Neuronal stem cell (in vitro differentiated cells): ENCODE measurements around the gene SLC16A12.
A peak's percentile ranks its signal among the peaks of the same experiment; 100 is the strongest.
"Not testable (repeated sequence)": the region's sequence is repeated elsewhere in the genome, so short reads cannot be mapped to it uniquely, and the experiment has no call there.

Experiments
- DNase-seq: peaks from one replicate; pipeline ENCODE4 v3.0.0-alpha.2; 2013; ENCODE audit warnings: low spot score
- H2AFZ ChIP-seq: one replicate; pipeline ENCODE4 v1.6.1; 2013; ENCODE audit warnings: mild to moderate bottlenecking, low read length, inconsistent platforms
- H2AK5ac ChIP-seq: 2 replicates; pipeline ENCODE4 v1.6.1; 2013; ENCODE audit warnings: low read depth, mild to moderate bottlenecking, inconsistent platforms, low read length, moderate library complexity, mixed read lengths
- H2BK120ac ChIP-seq: 2 replicates; pipeline ENCODE4 v1.6.1; 2013; ENCODE audit warnings: low read depth, mild to moderate bottlenecking, inconsistent platforms, low read length, moderate library complexity, mixed read lengths
- H2BK12ac ChIP-seq: one replicate; pipeline ENCODE4 v1.6.1; 2013; ENCODE audit warnings: low read length, inconsistent platforms
- H2BK15ac ChIP-seq: 2 replicates; pipeline ENCODE4 v1.6.1; 2013; ENCODE audit warnings: mild to moderate bottlenecking, low read length, inconsistent platforms, mixed read lengths
- H2BK5ac ChIP-seq: one replicate; pipeline ENCODE4 v1.6.1; 2013; ENCODE audit warnings: inconsistent platforms, mild to moderate bottlenecking, low read length, moderate library complexity
- H3K14ac ChIP-seq: one replicate; pipeline ENCODE4 v1.6.1; 2013; ENCODE audit warnings: low read length, inconsistent platforms
- H3K18ac ChIP-seq: 2 replicates; pipeline ENCODE4 v1.6.1; 2013; ENCODE audit warnings: low read length, inconsistent platforms
- H3K23ac ChIP-seq: 2 replicates; pipeline ENCODE4 v1.6.1; 2013; ENCODE audit warnings: low read depth, mild to moderate bottlenecking, mixed read lengths, low read length, inconsistent platforms; ENCODE audit not compliant: poor library complexity
- H3K27ac ChIP-seq: replicated peaks from 3 replicates; pipeline ENCODE4 v1.5.1; 2013; ENCODE audit warnings: low read length, inconsistent platforms
- H3K27me3 ChIP-seq, 3 experiments: 2 replicates each; pipeline ENCODE4 v1.6.1; 2013; ENCODE audit warnings: low read length in 3 of 3, mild to moderate bottlenecking in 2 of 3, inconsistent platforms in 1 of 3, low read depth in 1 of 3, mixed read lengths in 1 of 3, moderate library complexity in 1 of 3; ENCODE audit not compliant: control insufficient read depth in 3 of 3, insufficient read depth in 3 of 3
- H3K36me3 ChIP-seq, 2 donors: replicated peaks in 1 of 2; 2 replicates each; pipeline ENCODE4 v1.6.1; 2013; ENCODE audit warnings: low read length in 2 of 2; ENCODE audit not compliant: control insufficient read depth in 2 of 2, insufficient read depth in 2 of 2
- H3K4ac ChIP-seq: 2 replicates; pipeline ENCODE4 v1.6.1; 2013; ENCODE audit warnings: inconsistent platforms, mild to moderate bottlenecking, low read length, moderate library complexity
- H3K4me1 ChIP-seq, 2 donors: 1 replicate in 1 of 2; 2 replicates in 1 of 2; pipeline ENCODE4 v1.6.1; 2013; ENCODE audit warnings: low read length in 2 of 2, low read depth in 1 of 2; ENCODE audit not compliant: control insufficient read depth in 2 of 2, insufficient read depth in 1 of 2
- H3K4me2 ChIP-seq: one replicate; pipeline ENCODE4 v1.6.1; 2013; ENCODE audit warnings: mild to moderate bottlenecking, low read length, inconsistent platforms; ENCODE audit not compliant: insufficient read depth, poor library complexity, severe bottlenecking
- H3K4me3 ChIP-seq, 2 donors: 2 replicates each; pipeline ENCODE4 v1.5.1; 2013; ENCODE audit warnings: low read length in 2 of 2, mild to moderate bottlenecking in 2 of 2, inconsistent platforms in 1 of 2, moderate library complexity in 1 of 2
- H3K79me1 ChIP-seq: one replicate; pipeline ENCODE4 v1.6.1; 2013; ENCODE audit warnings: low read depth, mild to moderate bottlenecking, inconsistent platforms, low read length, moderate library complexity
- H3K9ac ChIP-seq: one replicate; pipeline ENCODE4 v1.6.1; 2013; ENCODE audit warnings: mild to moderate bottlenecking, low read depth, low read length, inconsistent platforms; ENCODE audit not compliant: poor library complexity
- H3K9me3 ChIP-seq, 2 donors: replicated peaks in 1 of 2; 2 replicates each; pipeline versions ENCODE3 to v1.6.1; 2013; ENCODE audit warnings: low read length in 2 of 2, mild to moderate bottlenecking in 2 of 2, inconsistent platforms in 1 of 2, low read depth in 1 of 2, mixed read lengths in 1 of 2, moderate library complexity in 1 of 2; ENCODE audit not compliant: control insufficient read depth in 2 of 2, insufficient read depth in 1 of 2
- H4K8ac ChIP-seq: one replicate; pipeline ENCODE4 v1.6.1; 2013; ENCODE audit warnings: low read depth, mild to moderate bottlenecking, inconsistent platforms, low read length, moderate library complexity
- H4K91ac ChIP-seq: one replicate; pipeline ENCODE4 v1.6.1; 2013; ENCODE audit warnings: low read length, low read depth, mild to moderate bottlenecking, inconsistent platforms; ENCODE audit not compliant: poor library complexity
- WGBS, 2 donors: extraction: QIAGEN DNeasy Blood & Tissue Kit; methylation state at CpG; one replicate each; pipeline ENCODE4 v1.1.7; 2013; ENCODE audit warnings: missing lambda C conversion rate in 2 of 2, mixed read lengths in 1 of 2; ENCODE audit not compliant: insufficient read length in 2 of 2, insufficient replicate concordance in 1 of 2; ENCODE audit errors: extremely low coverage in 2 of 2; 5-methylcytosine and 5-hydroxymethylcytosine counted together

Gene SLC16A12

DNA sequence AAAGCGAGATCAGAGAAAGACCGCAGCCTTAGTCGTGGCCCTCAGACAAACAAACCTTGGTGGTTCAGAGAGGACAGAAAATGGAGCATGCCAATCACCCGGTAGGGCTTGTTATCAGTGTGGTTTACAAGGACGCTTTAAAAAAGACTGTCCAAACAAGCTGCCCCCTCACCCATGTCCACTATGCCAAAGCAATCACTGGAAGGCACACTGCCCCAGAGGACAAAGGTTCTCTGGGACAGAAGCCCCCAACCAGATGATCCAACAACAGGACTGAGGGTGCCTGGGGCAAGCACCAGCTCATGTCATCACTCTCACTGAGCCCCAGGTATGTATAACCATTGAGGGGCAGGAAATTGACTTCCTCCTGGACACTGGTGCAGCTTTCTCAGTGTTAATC is 126.1 kb downstream of the SLC16A12 start:
- not testable (repeated sequence) for H3K27ac ChIP-seq, H3K36me3 ChIP-seq, H3K4me3 ChIP-seq, DNase-seq, H2BK5ac ChIP-seq, H4K91ac ChIP-seq, H3K9ac ChIP-seq, H3K14ac ChIP-seq, H2AFZ ChIP-seq, H2BK15ac ChIP-seq, H3K79me1 ChIP-seq, H3K18ac ChIP-seq, H4K8ac ChIP-seq, H2BK12ac ChIP-seq, H3K4ac ChIP-seq, H3K27me3 ChIP-seq, H3K9me3 ChIP-seq, H3K23ac ChIP-seq, H3K4me2 ChIP-seq, H2BK120ac ChIP-seq, H2AK5ac ChIP-seq, H3K4me1 ChIP-seq
- no CpG with 5 or more reads among the region's 5 CpGs for WGBS, 2 donors

DNA sequence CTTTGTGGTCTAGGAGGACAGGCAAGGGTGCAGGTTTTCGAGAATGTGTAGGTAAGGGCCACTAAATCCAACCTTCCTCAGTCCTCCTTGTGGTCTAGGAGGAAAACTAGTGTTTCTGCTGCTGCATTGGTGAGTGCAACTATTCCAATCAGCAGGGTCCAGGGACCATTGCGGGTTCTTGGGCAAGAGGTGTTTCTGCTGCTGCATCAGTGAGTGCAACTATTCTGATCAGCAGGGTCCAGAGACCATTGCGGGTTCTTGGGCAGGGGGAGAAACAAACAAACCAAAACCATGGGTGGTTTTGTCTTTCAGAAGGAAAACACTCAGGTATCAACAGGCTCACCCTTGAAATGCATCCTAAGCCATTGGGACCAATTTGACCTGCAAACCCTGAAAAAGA is 127.6 kb downstream of the SLC16A12 start:
- not testable (repeated sequence) for H3K79me1 ChIP-seq, H2BK15ac ChIP-seq, H4K91ac ChIP-seq, H3K18ac ChIP-seq, H2BK5ac ChIP-seq, H2BK12ac ChIP-seq, H3K4me3 ChIP-seq, H3K14ac ChIP-seq, H2AK5ac ChIP-seq, H4K8ac ChIP-seq, H3K4me2 ChIP-seq, H3K23ac ChIP-seq, H2AFZ ChIP-seq, H3K4me1 ChIP-seq, H3K4ac ChIP-seq, H3K9me3 ChIP-seq, H3K36me3 ChIP-seq, H3K27me3 ChIP-seq, DNase-seq, H3K27ac ChIP-seq, H3K9ac ChIP-seq, H2BK120ac ChIP-seq
- no CpG with 5 or more reads among the region's 3 CpGs for WGBS, 2 donors

DNA sequence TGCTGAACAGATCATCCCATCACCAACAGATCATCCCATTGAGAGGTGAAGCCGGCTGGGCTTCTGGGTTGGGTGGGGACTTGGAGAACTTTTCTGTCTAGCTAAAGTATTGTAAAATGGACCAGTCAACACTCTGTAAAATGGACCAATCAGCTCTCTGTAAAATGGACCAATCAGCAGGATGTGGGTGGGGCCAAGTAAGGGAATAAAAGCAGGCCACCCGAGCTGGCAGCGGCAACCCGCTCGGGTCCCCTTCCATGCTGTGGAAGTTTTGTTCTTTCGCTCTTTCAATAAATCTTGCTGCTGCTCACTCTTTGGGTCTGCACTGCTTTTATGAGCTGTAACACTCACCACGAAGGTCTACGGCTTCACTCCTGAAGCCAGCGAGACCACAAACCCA is 129.2 kb downstream of the SLC16A12 start:
- DNase-seq, H3K23ac ChIP-seq, H3K9me3 ChIP-seq, H3K4me1 ChIP-seq, H2BK15ac ChIP-seq, H3K14ac ChIP-seq, H3K79me1 ChIP-seq, H2BK5ac ChIP-seq, H3K4ac ChIP-seq, H3K27ac ChIP-seq, H2BK120ac ChIP-seq, H3K18ac ChIP-seq, H3K4me3 ChIP-seq, H2AFZ ChIP-seq, H4K8ac ChIP-seq, H2BK12ac ChIP-seq, H3K4me2 ChIP-seq, H2AK5ac ChIP-seq, H3K36me3 ChIP-seq, H3K27me3 ChIP-seq, H3K9ac ChIP-seq, H4K91ac ChIP-seq: not testable (repeated sequence)
- WGBS, 2 donors, result no CpG with 5 or more reads among the region's 9 CpGs

DNA sequence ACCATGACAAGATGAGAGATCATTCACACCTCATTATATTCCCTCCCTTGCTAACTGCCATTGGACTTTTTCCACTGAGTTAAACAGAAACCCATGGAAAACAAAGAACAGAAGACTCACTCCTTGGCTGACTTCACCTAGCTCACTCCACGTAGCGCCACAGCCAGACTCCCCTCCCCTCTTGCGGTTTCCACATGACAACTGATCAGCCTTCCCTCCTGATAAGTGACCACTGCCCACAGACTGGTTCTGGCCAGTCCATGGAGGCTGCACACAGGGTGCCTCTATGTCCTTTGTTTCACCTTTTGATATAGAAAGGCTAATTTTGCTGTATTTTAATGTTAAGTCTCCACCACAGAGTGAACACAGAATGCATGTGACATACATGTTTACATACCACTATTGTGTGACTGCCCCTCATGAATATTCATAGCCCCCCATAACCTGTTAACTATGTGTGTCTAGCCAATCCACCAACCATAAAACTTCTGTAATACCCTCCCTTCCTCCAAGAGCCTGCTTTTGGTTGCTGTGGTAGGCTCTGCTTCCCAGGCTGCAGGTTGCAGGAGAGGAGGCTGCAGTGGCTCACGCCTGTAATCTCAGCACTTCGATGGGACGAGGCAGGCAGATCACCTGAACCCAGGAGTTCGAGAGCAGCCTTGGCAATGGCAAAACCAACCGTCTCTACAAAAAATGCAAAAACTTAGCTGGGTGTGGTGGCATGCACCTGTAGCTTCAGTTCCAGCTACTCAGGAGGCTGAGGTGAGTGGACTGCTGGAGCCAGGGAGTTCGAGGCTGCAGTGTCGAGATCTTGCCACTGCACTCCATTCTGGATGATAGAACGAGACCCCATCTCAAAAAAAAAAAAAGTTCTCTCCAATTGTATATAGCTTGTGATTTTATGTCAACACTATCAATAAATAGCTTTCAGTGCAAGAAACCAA is 131.0 kb downstream of the SLC16A12 start:
- peak overlapping the region; percentile 77 for H3K18ac ChIP-seq
- no peak overlapping the region for H3K27ac ChIP-seq
- H3K9ac ChIP-seq, result no peak overlapping the region
- no peaks in the 10 kb centered on the region for H3K27me3 ChIP-seq
- H2BK5ac ChIP-seq, result no peak overlapping the region
- no CpG with 5 or more reads among the region's 11 CpGs for WGBS, 2 donors
- H3K9me3 ChIP-seq, result peaks cover 3 to 5% of the 10 kb centered on the region in 2 donors
- no peak overlapping the region for H3K4me2 ChIP-seq
- no peak overlapping the region for H3K14ac ChIP-seq
- H2BK15ac ChIP-seq, result no peak overlapping the region
- H3K36me3 ChIP-seq, result peaks cover 3 to 4% of the 10 kb centered on the region in 2 donors
- no peak overlapping the region for H2AFZ ChIP-seq
- H3K23ac ChIP-seq, result no peak overlapping the region
- H3K4me3 ChIP-seq, result no peak overlapping the region
- no peaks in the 10 kb centered on the region for H3K4me1 ChIP-seq
- no peak overlapping the region for H4K91ac ChIP-seq
- no peaks in the 10 kb centered on the region for H3K79me1 ChIP-seq
- no peak overlapping the region for H2BK12ac ChIP-seq
- H3K4ac ChIP-seq, result no peak overlapping the region
- H2AK5ac ChIP-seq, result no peak overlapping the region
- H4K8ac ChIP-seq, result peak overlapping the region; percentile 65
- H2BK120ac ChIP-seq, result no peak overlapping the region
- DNase-seq, result no peak
